C4-2B (cell line): ENCODE results near the gene ALDOA.

Source experiments
- H3K27ac ChIP-seq: fragments of 450-650 bp; 2 replicates; pipeline ENCODE4 v1.5.1; 2017
- ZFX ChIP-seq: fragments of 450-650 bp; IDR thresholded peaks from 2 replicates; pipeline ENCODE4 v1.6.1; 2017
- TF ChIP-seq, protein P1 (sequence below): fragments of 450-650 bp; conservative IDR thresholded peaks from 2 replicates; pipeline ENCODE4 v1.5.1; 2017; ENCODE audit warnings: mild to moderate bottlenecking

The ALDOA gene

DNA sequence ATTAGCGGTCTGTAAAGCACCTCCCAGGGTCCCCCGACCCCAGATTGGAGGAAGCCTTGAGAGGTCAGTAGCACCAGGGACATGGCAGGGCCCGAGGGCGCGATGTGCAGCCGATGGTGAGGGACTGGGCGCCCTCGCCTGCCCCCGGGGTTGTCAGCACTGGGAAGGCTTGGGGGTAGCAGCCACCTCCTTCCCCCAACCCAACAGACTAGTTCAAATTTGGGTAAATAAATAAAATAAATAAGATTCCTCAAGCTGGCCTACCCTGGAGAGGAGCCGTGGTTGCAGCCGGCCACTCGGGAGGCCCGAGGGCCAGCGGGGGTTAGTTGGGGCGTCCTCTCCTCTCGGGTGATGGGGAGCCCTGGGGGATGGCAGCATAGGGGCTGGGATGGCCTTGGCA is 41.1 kb upstream of the ALDOA start:
- TF ChIP-seq, protein P1, sequence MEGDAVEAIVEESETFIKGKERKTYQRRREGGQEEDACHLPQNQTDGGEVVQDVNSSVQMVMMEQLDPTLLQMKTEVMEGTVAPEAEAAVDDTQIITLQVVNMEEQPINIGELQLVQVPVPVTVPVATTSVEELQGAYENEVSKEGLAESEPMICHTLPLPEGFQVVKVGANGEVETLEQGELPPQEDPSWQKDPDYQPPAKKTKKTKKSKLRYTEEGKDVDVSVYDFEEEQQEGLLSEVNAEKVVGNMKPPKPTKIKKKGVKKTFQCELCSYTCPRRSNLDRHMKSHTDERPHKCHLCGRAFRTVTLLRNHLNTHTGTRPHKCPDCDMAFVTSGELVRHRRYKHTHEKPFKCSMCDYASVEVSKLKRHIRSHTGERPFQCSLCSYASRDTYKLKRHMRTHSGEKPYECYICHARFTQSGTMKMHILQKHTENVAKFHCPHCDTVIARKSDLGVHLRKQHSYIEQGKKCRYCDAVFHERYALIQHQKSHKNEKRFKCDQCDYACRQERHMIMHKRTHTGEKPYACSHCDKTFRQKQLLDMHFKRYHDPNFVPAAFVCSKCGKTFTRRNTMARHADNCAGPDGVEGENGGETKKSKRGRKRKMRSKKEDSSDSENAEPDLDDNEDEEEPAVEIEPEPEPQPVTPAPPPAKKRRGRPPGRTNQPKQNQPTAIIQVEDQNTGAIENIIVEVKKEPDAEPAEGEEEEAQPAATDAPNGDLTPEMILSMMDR, result no peak
- TF ChIP-seq ZFX, result no peak
- no peak overlapping the region for H3K27ac ChIP-seq

DNA sequence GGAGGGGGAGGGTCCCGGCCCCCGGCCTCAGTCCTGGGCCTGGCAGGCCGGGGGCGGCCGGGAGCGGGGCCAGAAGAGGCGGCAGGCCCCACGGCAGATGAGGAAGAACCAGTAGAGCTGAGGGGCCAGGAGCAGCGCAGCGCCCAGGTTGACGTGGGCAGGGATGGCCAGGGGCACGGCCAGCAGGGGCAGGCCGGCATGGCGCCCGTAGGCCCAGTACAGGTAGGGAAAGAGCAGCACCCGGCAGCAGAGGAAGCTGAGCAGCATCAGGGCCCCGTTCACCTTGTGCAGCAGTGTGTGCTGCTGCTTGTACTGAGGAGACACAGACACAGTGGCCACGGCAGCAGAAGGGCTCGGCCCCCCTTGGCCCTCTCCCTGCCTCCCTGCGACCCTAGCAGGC is 40.4 kb upstream of the ALDOA start:
- TF ChIP-seq, protein P1, result no peak
- TF ChIP-seq ZFX, result no peak
- no peak overlapping the region for H3K27ac ChIP-seq

DNA sequence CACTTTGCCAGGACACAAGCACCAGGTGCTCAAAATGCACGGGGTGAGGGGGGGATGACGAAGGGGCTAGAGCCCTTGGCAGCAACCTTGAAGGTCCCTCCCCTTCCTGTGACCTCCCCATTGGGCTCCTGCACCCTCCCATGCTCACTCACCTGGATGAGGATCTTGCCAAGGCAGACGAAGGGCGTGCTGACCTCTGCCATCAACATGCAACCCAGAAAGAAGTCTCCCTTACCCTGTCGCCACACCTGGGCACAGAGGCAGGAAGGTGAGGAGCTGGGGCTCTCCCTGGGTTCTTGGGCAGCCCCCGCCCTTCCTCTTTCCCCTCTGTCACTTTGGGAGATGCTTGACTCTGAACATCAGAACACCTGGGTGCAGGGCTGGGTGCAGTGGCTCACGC is 40.0 kb upstream of the ALDOA start:
- no peak for TF ChIP-seq ZFX
- TF ChIP-seq, protein P1, result no peak
- no peak overlapping the region for H3K27ac ChIP-seq

DNA sequence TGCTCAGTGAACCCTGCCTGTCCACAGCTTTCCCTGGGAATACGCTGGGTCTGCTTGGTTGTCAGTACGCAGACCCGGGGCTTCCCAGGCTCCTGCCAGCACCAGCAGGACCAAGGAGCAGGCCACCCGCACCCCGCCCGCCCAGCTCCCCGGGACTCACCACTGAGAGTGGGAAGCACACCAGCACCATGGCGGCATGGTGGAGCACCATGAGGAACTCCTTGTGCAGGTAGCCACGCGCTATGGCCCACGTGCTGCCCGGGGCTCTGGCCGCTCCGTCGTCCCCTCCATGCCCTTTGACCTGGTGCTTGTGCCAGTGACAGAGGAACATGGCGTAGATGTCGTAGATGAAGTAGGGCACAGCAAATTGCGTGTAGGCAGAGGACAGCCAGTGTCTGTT is 39.1 kb upstream of the ALDOA start:
- TF ChIP-seq ZFX, result no peak
- TF ChIP-seq, protein P1, result no peak
- H3K27ac ChIP-seq, result no peak overlapping the region

DNA sequence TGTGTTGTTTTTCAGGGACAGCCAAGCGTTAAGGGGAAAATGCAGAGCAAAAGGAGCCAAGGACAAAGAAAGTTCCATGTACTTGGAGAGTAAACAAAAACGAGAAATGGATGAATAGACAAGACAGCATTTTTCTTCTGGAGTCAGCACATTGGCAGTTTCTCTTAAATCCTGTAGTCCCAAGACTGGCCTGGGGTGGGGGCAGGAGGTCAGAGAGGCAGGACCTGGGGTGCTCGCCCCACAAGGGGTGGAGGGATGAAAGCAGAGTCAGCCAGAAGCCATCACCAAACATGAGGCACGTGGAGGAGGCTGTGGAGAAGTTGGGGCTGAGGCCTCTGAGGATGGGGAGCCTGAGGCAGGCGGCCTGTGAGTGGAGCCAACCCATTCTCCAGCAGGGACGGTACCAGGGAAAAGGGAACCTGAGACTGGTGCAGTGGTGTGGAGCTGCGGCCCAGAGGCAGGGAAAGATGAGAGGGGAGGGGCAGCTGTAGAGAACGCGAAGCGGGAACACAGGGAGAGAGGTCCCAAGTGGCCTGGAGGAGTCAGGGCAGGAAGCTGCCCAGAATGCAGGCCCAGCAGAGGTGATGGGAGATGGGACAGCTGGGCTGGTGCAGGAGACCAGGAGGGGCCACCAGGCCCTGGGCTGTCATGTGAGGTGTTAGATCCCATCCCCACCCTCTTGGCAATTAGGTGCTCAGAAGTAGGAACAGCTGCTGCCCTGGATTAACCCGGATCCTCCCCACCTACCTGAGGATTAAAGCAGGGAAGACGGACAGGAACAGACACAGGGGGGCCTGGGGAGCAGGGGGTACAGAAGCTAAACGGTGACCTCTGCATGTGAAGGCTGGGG is 37.7 kb upstream of the ALDOA start:
- TF ChIP-seq, protein P1, result no peak
- no peak for TF ChIP-seq ZFX
- H3K27ac ChIP-seq, result no peak overlapping the region

DNA sequence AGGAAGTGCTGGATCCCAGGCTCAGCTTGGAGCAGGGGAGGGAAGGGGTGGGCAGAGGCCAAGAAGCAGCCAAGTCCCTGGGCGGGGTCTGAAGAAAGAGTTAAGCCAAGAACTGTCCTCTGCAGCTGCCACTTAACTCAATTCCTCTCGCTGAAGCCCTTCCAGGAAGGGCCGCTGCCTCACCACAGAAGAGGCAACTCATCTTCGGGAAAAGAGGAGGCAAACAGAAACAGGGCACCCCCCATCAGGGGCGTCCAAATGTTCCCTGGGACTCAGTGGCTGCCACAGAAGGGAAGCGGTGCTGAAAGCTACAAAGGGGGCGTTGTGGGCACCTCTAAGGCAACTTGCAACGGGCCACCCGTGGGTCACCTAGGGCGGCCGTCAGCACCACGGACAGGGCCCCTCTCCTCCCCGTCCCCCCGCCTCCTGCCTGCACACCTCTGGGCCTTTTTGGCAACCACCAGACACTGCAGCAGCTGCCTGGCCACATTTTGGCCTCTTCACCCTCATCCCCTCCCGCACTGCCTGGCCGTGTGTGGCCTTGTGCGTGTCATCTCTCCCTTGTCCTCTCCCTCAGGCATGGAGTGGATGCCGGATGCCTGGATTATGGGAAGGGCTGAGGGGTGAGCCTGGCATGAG is 37.0 kb upstream of the ALDOA start:
- no peak overlapping the region for H3K27ac ChIP-seq
- TF ChIP-seq, protein P1, result no peak

DNA sequence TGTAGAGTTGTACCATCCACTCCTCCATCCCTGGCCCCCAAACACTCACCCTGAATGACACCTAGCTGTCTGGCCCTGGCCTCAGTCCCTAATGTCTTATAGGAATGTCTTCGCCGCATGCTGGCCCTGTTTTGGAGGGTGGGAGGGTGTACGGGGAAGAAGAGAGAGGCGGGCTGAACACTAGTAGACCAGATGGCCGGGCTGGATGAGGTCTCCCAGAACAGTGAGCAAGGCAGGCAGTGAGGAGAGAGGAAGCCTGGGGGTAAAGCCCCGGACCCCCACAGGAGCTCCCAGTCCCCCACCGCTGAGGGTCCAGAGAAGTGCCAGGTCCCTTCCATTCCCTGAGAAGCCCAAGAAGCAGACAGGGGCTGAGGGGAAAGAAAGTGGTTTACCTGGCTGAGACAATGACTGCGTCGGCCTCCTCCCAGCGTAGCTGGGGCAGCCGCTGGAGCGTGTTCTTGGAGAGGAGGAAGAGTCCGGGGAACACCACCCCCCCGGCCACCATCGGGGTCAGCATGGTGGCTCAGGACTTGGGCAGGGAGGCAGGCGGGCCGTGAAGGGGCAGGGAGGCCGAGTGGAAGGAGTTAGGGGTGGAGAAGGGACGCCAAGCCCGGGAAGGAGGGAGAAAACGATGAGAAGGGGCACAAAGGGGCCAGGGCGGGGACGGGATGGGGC is 35.4 kb upstream of the ALDOA start:
- no peak overlapping the region for H3K27ac ChIP-seq
- TF ChIP-seq, protein P1, result no peak
- TF ChIP-seq ZFX, result no peak
